Stomach (tissue), 4 donors: Measurements from ENCODE around the gene NOL12.

Experiments used
- CTCF ChIP-seq, 7 experiments: fragments of 450-650 bp in 4 of 7; fragments of 200-600 bp in 3 of 7; sonication (generic) in 3 of 7; IDR thresholded peaks; one replicate each; pipeline ENCODE4 v1.5.1; 2016 to 2019; ENCODE audit warnings: antibody characterized with exemption in 7 of 7, control low read depth in 2 of 7, mild to moderate bottlenecking in 1 of 7
- EP300 ChIP-seq: sonication (generic); formaldehyde crosslinking; IDR thresholded peaks from one replicate; pipeline ENCODE4 v1.6.1; 2017; ENCODE audit warnings: antibody characterized with exemption
- POLR2AphosphoS5 ChIP-seq, 3 donors: sonication (generic); formaldehyde crosslinking; IDR thresholded peaks; one replicate each; pipeline ENCODE4 v1.6.1; 2016; ENCODE audit warnings: antibody characterized with exemption in 3 of 3

GRCh38 chr22:37740455-37741311 lies 54.5 kb downstream of the NOL12 start:
- TF ChIP-seq POLR2AphosphoS5 (IDR thresholded peaks at IDR 0.05) (no peak), CTCF (IDR thresholded peaks at IDR 0.05) (no peak), EP300 (no peak)
